ENCODE results near the gene KRT8. TPM values are rescaled to one million over a fixed set of nuclear protein-coding genes. Genes with fewer than 3 reads are reported as not detected.

KRT8 gene
- total RNA-seq, 3 donors from 2014 or later (not counting 1 experiment from before 2014, with no cell fraction given), result 0.24 to 0.25 TPM; not detected in 1

- peaks cover 5% of the 10 kb centered on the region for H3K27me3 ChIP-seq (ENCODE audit: control insufficient read depth, insufficient read depth, low read length)
- ATAC-seq, result no peak
- H3K4me3 ChIP-seq (ENCODE audit: low read length), result peak overlapping the region; percentile 9
- Mint-ChIP-seq H3K4me3 (peak overlapping the region; percentile 77), H3K36me3 (no peaks in the 10 kb centered on the region), H3K27ac (peak overlapping the region; percentile 47 to 92), H3K9me3 (no peaks in the 10 kb centered on the region), H3K27me3 (ENCODE audit: low read depth in 2 of 2) (peaks cover 0 to 34% of the 10 kb centered on the region in 2 donors), H3K4me1 (peaks cover 27 to 74% of the 10 kb centered on the region in 2 donors)
- no peaks in the 10 kb centered on the region for H3K9me3 ChIP-seq (ENCODE audit: control insufficient read depth, insufficient read depth, low read length)
- no peak for TF ChIP-seq CTCF (IDR thresholded peaks at IDR 0.05)
- 76% methylated on average over 10 of the region's 10 CpGs for WGBS (ENCODE audit: insufficient coverage)
- no peaks in the 10 kb centered on the region for H3K36me3 ChIP-seq (ENCODE audit: control insufficient read depth, insufficient read depth, low read length)
- DNase-seq, result no peak
- peak overlapping the region; percentile 4 for H3K27ac ChIP-seq (ENCODE audit: low read length)
- intact Hi-C loops (cut with micrococcal nuclease), result loop anchor here (5.0 kb wide), 2 partner anchors 308 to 483 kb away; no protein-coding TSS in a partner anchor
- peaks cover 57% of the 10 kb centered on the region for H3K4me1 ChIP-seq (ENCODE audit: control insufficient read depth, insufficient read depth, low read length)
These were observed 30.1 kb downstream of the KRT8 start for GRCh38 chr12:52874573-52875435.

GRCh38 chr12:52873832-52874572 lies 30.9 kb downstream of the KRT8 start:
- ATAC-seq (peak; percentile 59 to 64 (median 62)), DNase-seq (peak; percentile 54 to 66)
- peaks cover 27 to 70% of the 10 kb centered on the region in 2 donors for H3K4me1 Mint-ChIP-seq
- H3K36me3 Mint-ChIP-seq, result no peaks in the 10 kb centered on the region
- Histone ChIP-seq H3K36me3 (ENCODE audit: control insufficient read depth, insufficient read depth, low read length) (no peaks in the 10 kb centered on the region), H3K4me1 (ENCODE audit: control insufficient read depth, insufficient read depth, low read length) (peaks cover 49% of the 10 kb centered on the region), H3K9me3 (ENCODE audit: control insufficient read depth, insufficient read depth, low read length) (no peaks in the 10 kb centered on the region), H3K27me3 (ENCODE audit: control insufficient read depth, insufficient read depth, low read length) (peaks cover 5% of the 10 kb centered on the region), H3K4me3 (ENCODE audit: low read length) (peak overlapping the region; percentile 41), H3K27ac (ENCODE audit: low read length) (peak overlapping the region; percentile 58)
- peak overlapping the region; percentile 47 to 92 for H3K27ac Mint-ChIP-seq
- H3K9me3 Mint-ChIP-seq, result no peaks in the 10 kb centered on the region
- H3K4me3 Mint-ChIP-seq, result peak overlapping the region; percentile 79
- intact Hi-C loops (cut with micrococcal nuclease), result loop anchor here (5.0 kb wide), 1 partner anchor 307 kb away; no protein-coding TSS in a partner anchor
- TF ChIP-seq CTCF (IDR thresholded peaks at IDR 0.05), result no peak
- WGBS (ENCODE audit: insufficient coverage), result 1% methylated on average over 55 of the region's 55 CpGs
- peaks cover 0 to 32% of the 10 kb centered on the region in 2 donors for H3K27me3 Mint-ChIP-seq (ENCODE audit: low read depth in 2 of 2)

GRCh38 chr12:52873513-52873831 lies 31.4 kb downstream of the KRT8 start:
- no peak for TF ChIP-seq CTCF (IDR thresholded peaks at IDR 0.05)
- 47% methylated on average over 4 of the region's 4 CpGs for WGBS (ENCODE audit: insufficient coverage)
- Histone ChIP-seq H3K27ac (ENCODE audit: low read length) (no peak overlapping the region), H3K4me1 (ENCODE audit: control insufficient read depth, insufficient read depth, low read length) (peaks cover 44% of the 10 kb centered on the region), H3K27me3 (ENCODE audit: control insufficient read depth, insufficient read depth, low read length) (peaks cover 5% of the 10 kb centered on the region), H3K36me3 (ENCODE audit: control insufficient read depth, insufficient read depth, low read length) (no peaks in the 10 kb centered on the region), H3K9me3 (ENCODE audit: control insufficient read depth, insufficient read depth, low read length) (no peaks in the 10 kb centered on the region), H3K4me3 (ENCODE audit: low read length) (no peak overlapping the region)
- H3K4me3 Mint-ChIP-seq, result peak overlapping the region; percentile 79
- peak overlapping the region; percentile 47 to 92 for H3K27ac Mint-ChIP-seq
- H3K36me3 Mint-ChIP-seq, result no peaks in the 10 kb centered on the region
- no peak for ATAC-seq
- intact Hi-C loops (cut with micrococcal nuclease), result loop anchor here (5.0 kb wide), 1 partner anchor 306 kb away; no protein-coding TSS in a partner anchor
- no peaks in the 10 kb centered on the region for H3K9me3 Mint-ChIP-seq
- H3K4me1 Mint-ChIP-seq, result peaks cover 27 to 70% of the 10 kb centered on the region in 2 donors
- H3K27me3 Mint-ChIP-seq (ENCODE audit: low read depth in 2 of 2), result peaks cover 0 to 27% of the 10 kb centered on the region in 2 donors
- DNase-seq, result no peak
